HCT116 (cell line): Measurements from ENCODE around the gene SH2B2. TPM values are rescaled to one million over a fixed set of nuclear protein-coding genes. Genes with fewer than 3 reads are reported as not detected.

Experiments
- ATAC-seq: fragments of 200-7000 bp; cut with Tn5 transposase; 2 replicates; pipeline ENCODE4 v1.9.1; 2020; ENCODE audit warnings: mild to moderate bottlenecking, moderate library complexity
- BruUV-seq: library from RNA; stranded (reverse); fragments of 400-500 nt; replicated peaks from 2 replicates; lab custom pipeline; 2021; lab: Mats Ljungman, UMichigan
- CTCF ChIA-PET: fragments of 300-600 bp; sonication (Branson Sonifier 250); formaldehyde crosslinking; loops from one replicate; lab custom pipeline; 2021; ENCODE audit warnings: antibody characterized with exemption; lab: Charles Lee
- POLR2A ChIA-PET: fragments of 300-600, 350-600 bp; sonication (Branson Sonifier 250); formaldehyde crosslinking; loops from one replicate; lab custom pipeline; 2021; ENCODE audit warnings: antibody characterized with exemption; lab: Charles Lee
- RAD21 ChIA-PET, 2 experiments: fragments of 300-600 bp; sonication (Branson Sonifier 250); formaldehyde crosslinking; loops; one replicate each; lab custom pipeline; 2023; ENCODE audit warnings: low total read pairs in 2 of 2; ENCODE audit not compliant: uncharacterized antibody in 2 of 2, unreplicated experiment in 2 of 2, low non-redundant PET in 1 of 2; lab: Charles Lee
- DNase-seq: peaks from one replicate; pipeline ENCODE4 v3.0.0-alpha.2; 2010; ENCODE audit warnings: low read depth, low spot score
- H2AFZ ChIP-seq: fragments of 200-600 bp; shearing (Covaris generic), sonication (generic); 2 replicates; pipeline ENCODE4 v1.6.1; 2017; ENCODE audit warnings: low read depth, mixed run types, mixed read lengths, antibody characterized with exemption, low read length; ENCODE audit not compliant: poor library complexity, severe bottlenecking
- H3K27ac ChIP-seq: 2 replicates; pipeline ENCODE4 v1.5.1; 2012; ENCODE audit warnings: low read depth, low read length
- H3K27me3 ChIP-seq: fragments of 200-600 bp; sonication (generic); 2 replicates; pipeline ENCODE4 v1.6.1; 2016; ENCODE audit warnings: mixed run types, low read length, mixed read lengths; ENCODE audit not compliant: insufficient read depth
- H3K36me3 ChIP-seq, 2 experiments: fragments of 200-500 bp in 1 of 2; fragments of 200-600 bp in 1 of 2; sonication (Bioruptor generic) in 1 of 2; sonication (generic) in 1 of 2; 2 replicates each; pipeline versions ENCODE4 v1.5.1 to v1.6.1; 2014 to 2016; ENCODE audit warnings: low read length in 2 of 2, inconsistent platforms in 1 of 2, mixed read lengths in 1 of 2, mixed run types in 1 of 2; ENCODE audit not compliant: insufficient read depth in 2 of 2, control insufficient read depth in 1 of 2
- H3K4me1 ChIP-seq, 2 experiments: fragments of 200-600 bp in 1 of 2; sonication (generic) in 1 of 2; 2 replicates each; pipeline versions ENCODE4 v1.5.1 to v1.6.1; 2012 to 2017; ENCODE audit warnings: low read length in 2 of 2, inconsistent platforms in 1 of 2, mild to moderate bottlenecking in 1 of 2, mixed read lengths in 1 of 2, mixed run types in 1 of 2, moderate library complexity in 1 of 2; ENCODE audit not compliant: insufficient read depth in 2 of 2, control insufficient read depth in 1 of 2
- H3K4me2 ChIP-seq: fragments of 200-600 bp; sonication (generic); 2 replicates; pipeline ENCODE4 v1.6.1; 2017; ENCODE audit warnings: mixed run types, low read length, mixed read lengths
- H3K4me3 ChIP-seq, 2 experiments: fragments of 200-600 bp in 1 of 2; sonication (generic) in 1 of 2; replicated peaks in 1 of 2; 2 replicates each; pipeline ENCODE4 v1.5.1; 2011 to 2016; ENCODE audit warnings: low read length in 2 of 2, control low read depth in 1 of 2, low read depth in 1 of 2, mild to moderate bottlenecking in 1 of 2, mixed read lengths in 1 of 2, mixed run types in 1 of 2
- H3K79me2 ChIP-seq: fragments of 200-600 bp; sonication (generic); 2 replicates; pipeline ENCODE4 v1.6.1; 2017; ENCODE audit warnings: mild to moderate bottlenecking, mixed run types, low read length, moderate library complexity, mixed read lengths; ENCODE audit not compliant: insufficient read depth
- H3K9ac ChIP-seq: fragments of 200-600 bp; sonication (generic); 2 replicates; pipeline ENCODE4 v1.6.1; 2016; ENCODE audit warnings: low read length, mixed read lengths
- H3K9me2 ChIP-seq: fragments of 200-600 bp; sonication (generic), shearing (Covaris generic); 2 replicates; pipeline ENCODE4 v1.6.1; 2017; ENCODE audit warnings: mixed run types, mild to moderate bottlenecking, moderate library complexity; ENCODE audit not compliant: insufficient read depth
- H3K9me3 ChIP-seq, 2 experiments: fragments of 200-500 bp in 1 of 2; fragments of 200-600 bp in 1 of 2; sonication (Bioruptor generic) in 1 of 2; sonication (generic) in 1 of 2; 2 replicates each; pipeline ENCODE4 v1.6.1; 2014 to 2017; ENCODE audit warnings: low read length in 2 of 2, mixed read lengths in 2 of 2, inconsistent platforms in 1 of 2, low read depth in 1 of 2, mild to moderate bottlenecking in 1 of 2, mixed run types in 1 of 2, moderate library complexity in 1 of 2; ENCODE audit not compliant: control insufficient read depth in 1 of 2, insufficient read depth in 1 of 2
- H4K20me1 ChIP-seq: fragments of 200-600 bp; sonication (generic), shearing (Covaris generic); 2 replicates; pipeline ENCODE4 v1.6.1; 2017; ENCODE audit warnings: mixed run types, mild to moderate bottlenecking, moderate library complexity; ENCODE audit not compliant: insufficient read depth
- JUND ChIP-seq: IDR thresholded peaks from 2 replicates; pipeline ENCODE4 v1.6.1; 2012
- RAD21 ChIP-seq: IDR thresholded peaks from 2 replicates; pipeline ENCODE4 v1.6.1; 2012; ENCODE audit warnings: low read depth, mild to moderate bottlenecking
- YY1 ChIP-seq: IDR thresholded peaks from 2 replicates; pipeline ENCODE4 v1.6.1; 2011; ENCODE audit warnings: low read length, low read depth, moderate library complexity, mild to moderate bottlenecking; ENCODE audit not compliant: insufficient replicate concordance; ENCODE audit errors: extremely low read depth
- ZNF274 ChIP-seq: fragments of 200-500 bp; sonication (Bioruptor generic); IDR thresholded peaks from 2 replicates; pipeline ENCODE4 v1.6.1; 2014; ENCODE audit warnings: mild to moderate bottlenecking, low read depth, low read length, inconsistent platforms
- intact Hi-C: fragments of 100-400 bp; cut with micrococcal nuclease; formaldehyde crosslinking; loops from 2 replicates; pipeline ENCODE4 v1.10.0; 2022
- total RNA-seq: library from RNA; stranded (reverse); gene quantifications from one replicate; pipeline ENCODE4 v1.2.1, GENCODE V29; 2021; ENCODE audit not compliant: unreplicated experiment

SH2B2 gene
- total RNA-seq, 1 experiment from 2014 or later = 11.8 TPM

DNA sequence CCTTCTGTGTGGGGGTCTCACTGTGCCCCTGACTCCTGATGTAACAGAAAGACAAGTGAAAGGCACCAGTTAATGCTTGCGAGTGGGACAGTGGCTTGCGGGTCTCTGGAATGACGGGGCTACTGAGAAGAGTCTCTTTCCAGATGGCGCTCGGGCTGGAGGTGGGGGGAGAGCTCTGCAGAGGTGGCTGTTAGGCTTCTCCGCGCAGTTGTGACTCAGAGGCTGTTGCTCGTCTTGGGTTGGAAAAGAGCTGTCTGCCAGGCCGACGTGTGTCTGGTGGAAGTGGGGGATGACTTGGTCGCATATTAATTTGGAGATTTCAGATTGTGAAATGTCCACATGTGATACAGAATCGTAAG lies 27.9 kb upstream of the SH2B2 start:
- CTCF ChIA-PET = no interaction called here
- no peaks in the 10 kb centered on the region for H3K9me2 ChIP-seq
- no peaks in the 10 kb centered on the region for H3K27me3 ChIP-seq
- no peak for TF ChIP-seq ZNF274
- TF ChIP-seq, all 23 proteins: peak for 0
- no TSS peak for BruUV-seq
- no peaks in the 10 kb centered on the region for H3K36me3 ChIP-seq
- H3K9ac ChIP-seq = no peak overlapping the region
- DNase-seq = no peak
- H3K79me2 ChIP-seq = no peaks in the 10 kb centered on the region
- H3K4me1 ChIP-seq = no peaks in the 10 kb centered on the region
- no peak for ATAC-seq
- ChIA-PET RAD21 (no interaction called here), POLR2A (no interaction called here)
- H3K4me2 ChIP-seq = no peak overlapping the region
- no peak overlapping the region for H2AFZ ChIP-seq
- H3K9me3 ChIP-seq = no peaks in the 10 kb centered on the region
- intact Hi-C loops = no loop called here
- no peak overlapping the region for H3K4me3 ChIP-seq
- no peaks in the 10 kb centered on the region; the same call in 1 of the 2 replicates for H4K20me1 ChIP-seq
- H3K27ac ChIP-seq = no peak overlapping the region

DNA sequence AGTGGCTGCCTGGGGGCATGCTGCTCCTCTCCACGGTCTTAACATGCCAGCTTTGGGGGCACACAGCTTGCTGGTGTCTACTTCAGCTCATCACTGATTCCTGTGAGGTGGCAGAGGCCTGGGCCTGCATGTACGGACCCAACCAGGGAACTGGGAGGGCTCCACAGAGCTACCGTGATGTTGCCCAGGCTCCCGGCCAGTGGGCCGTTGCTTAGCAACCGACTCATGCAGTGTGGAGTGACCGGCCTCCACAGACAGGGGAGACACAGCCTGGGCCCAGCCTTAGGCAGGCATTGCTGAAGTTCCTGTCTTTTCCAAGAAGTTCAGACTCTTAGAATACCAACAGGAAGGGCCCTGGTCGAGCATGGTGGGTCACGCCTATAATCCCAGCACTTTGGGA lies 25.8 kb upstream of the SH2B2 start:
- no peak for ATAC-seq
- Histone ChIP-seq H3K9me2 (no peaks in the 10 kb centered on the region), H2AFZ (no peak overlapping the region), H3K79me2 (no peaks in the 10 kb centered on the region), H4K20me1 (no peaks in the 10 kb centered on the region), H3K9me3 (no peaks in the 10 kb centered on the region), H3K27me3 (no peaks in the 10 kb centered on the region), H3K4me1 (no peaks in the 10 kb centered on the region), H3K36me3 (no peaks in the 10 kb centered on the region), H3K4me3 (no peak overlapping the region), H3K27ac (no peak overlapping the region), H3K9ac (no peak overlapping the region), H3K4me2 (no peak overlapping the region)
- ChIA-PET RAD21 (no interaction called here), POLR2A (no interaction called here), CTCF (no interaction called here)
- no peak for TF ChIP-seq YY1
- TF ChIP-seq RAD21 = no peak
- TF ChIP-seq JUND = no peak
- no peak for DNase-seq
- BruUV-seq = no TSS peak
- intact Hi-C loops = no loop called here
